PC-9 (cell line): ENCODE data around the gene ADIPOR1. TPM values are rescaled to one million over a fixed set of nuclear protein-coding genes. Genes with fewer than 3 reads are reported as not detected.
A peak's percentile ranks its signal among the peaks of the same experiment; 100 is the strongest.

Source experiments
- BruUV-seq: library from RNA; stranded (reverse); fragments of 400-500 nt; replicated peaks from 2 replicates; lab custom pipeline; 2021; lab: Mats Ljungman, UMichigan
- CTCF ChIA-PET: fragments of 300-600 bp; sonication (Branson Sonifier 250); formaldehyde crosslinking; loops from one replicate; lab custom pipeline; 2022; ENCODE audit warnings: antibody characterized with exemption; lab: Charles Lee
- POLR2A ChIA-PET: fragments of 300-600 bp; sonication (Branson Sonifier 250); formaldehyde crosslinking; loops from one replicate; lab custom pipeline; 2022; ENCODE audit warnings: antibody characterized with exemption; ENCODE audit not compliant: unreplicated experiment; lab: Charles Lee
- DNase-seq, 2 experiments: peaks; one replicate each; pipeline versions ENCODE4 v3.0.0 to v3.0.0-alpha.2; 2015 to 2022; ENCODE audit warnings: mixed read lengths in 1 of 2
- H2AFZ ChIP-seq: fragments of 200-600 bp; sonication (generic); 2 replicates; pipeline ENCODE4 v1.8.1; 2017; ENCODE audit warnings: antibody characterized with exemption
- H3F3A ChIP-seq: fragments of 200-600 bp; sonication (generic); 2 replicates; pipeline ENCODE4 v1.8.1; 2017; ENCODE audit warnings: antibody characterized with exemption, mild to moderate bottlenecking, low read depth; ENCODE audit not compliant: insufficient read depth
- H3K27ac ChIP-seq: fragments of 200-600 bp; sonication (generic); 2 replicates; pipeline ENCODE4 v1.6.1; 2016; ENCODE audit warnings: mixed run types
- H3K27me3 ChIP-seq: fragments of 200-600 bp; sonication (generic); 2 replicates; pipeline ENCODE4 v1.6.1; 2016; ENCODE audit warnings: low read depth, mixed run types; ENCODE audit not compliant: insufficient read depth
- H3K36me3 ChIP-seq: fragments of 200-600 bp; sonication (generic); 2 replicates; pipeline ENCODE4 v1.6.1; 2016; ENCODE audit warnings: low read depth, mixed run types
- H3K4me1 ChIP-seq: fragments of 200-600 bp; sonication (generic); replicated peaks from 2 replicates; pipeline ENCODE4 v1.6.1; 2016; ENCODE audit warnings: mixed run types; ENCODE audit not compliant: insufficient read depth
- H3K4me2 ChIP-seq: fragments of 200-600 bp; sonication (generic); 2 replicates; pipeline ENCODE4 v1.6.1; 2017; ENCODE audit warnings: mixed run types
- H3K4me3 ChIP-seq: fragments of 200-600 bp; sonication (generic); 2 replicates; pipeline ENCODE4 v1.6.1; 2016; ENCODE audit warnings: mixed run types
- H3K79me2 ChIP-seq: fragments of 200-600 bp; sonication (generic); 2 replicates; pipeline ENCODE4 v1.6.1; 2017; ENCODE audit warnings: low read depth, mixed run types
- H3K9me2 ChIP-seq: fragments of 200-600 bp; sonication (generic); 2 replicates; pipeline ENCODE4 v1.8.1; 2017; ENCODE audit warnings: mild to moderate bottlenecking; ENCODE audit not compliant: insufficient read depth
- H3K9me3 ChIP-seq: fragments of 200-600 bp; sonication (generic); 2 replicates; pipeline ENCODE4 v1.8.1; 2016; ENCODE audit warnings: low read depth; ENCODE audit not compliant: insufficient read depth
- H4K20me1 ChIP-seq: fragments of 200-600 bp; sonication (generic); 2 replicates; pipeline ENCODE4 v1.8.1; 2017; ENCODE audit not compliant: insufficient read depth
- CTCF ChIP-seq: fragments of 200-600 bp; sonication (generic); conservative IDR thresholded peaks from 2 replicates; pipeline ENCODE4 v1.6.1; 2017; ENCODE audit warnings: mixed run types, antibody characterized with exemption, mild to moderate bottlenecking, moderate library complexity
- EZH2 ChIP-seq: fragments of 200-600 bp; sonication (generic); IDR thresholded peaks from 2 replicates; pipeline ENCODE4 v1.8.0; 2017; ENCODE audit warnings: antibody characterized with exemption, low read depth
- intact Hi-C: fragments of 100-400 bp; cut with micrococcal nuclease; formaldehyde crosslinking; loops from one replicate; pipeline ENCODE4 v1.10.0; 2022; ENCODE audit not compliant: unreplicated experiment
- total RNA-seq: library from RNA; stranded (reverse); gene quantifications from 2 replicates; pipeline ENCODE4 v1.2.3, GENCODE V29; 2021

The ADIPOR1 gene
- total RNA-seq, 1 experiment from 2014 or later = 102 TPM

- Histone ChIP-seq H3K27me3 (no peaks in the 10 kb centered on the region), H3K27ac (no peak overlapping the region), H3K79me2 (peaks cover 65% of the 10 kb centered on the region), H3K4me1 (peaks cover 13% of the 10 kb centered on the region), H4K20me1 (peaks cover 33% of the 10 kb centered on the region), H3K9me2 (no peaks in the 10 kb centered on the region), H2AFZ (no peak overlapping the region), H3K4me3 (no peak overlapping the region), H3K9me3 (no peaks in the 10 kb centered on the region), H3K4me2 (no peak overlapping the region), H3K36me3 (peaks cover 10% of the 10 kb centered on the region; the same call in 1 of the 2 replicates), H3F3A (no peaks in the 10 kb centered on the region)
- BruUV-seq = no TSS peak
- ChIA-PET CTCF (interaction anchor here (0.5 to 1.2 kb wide), 2 partner anchors 15 to 37 kb away, joined by 3 to 4 read pairs; no protein-coding TSS in a partner anchor), POLR2A (no interaction called here)
- DNase-seq = peak in 1 of 2 experiments; percentile 17
- no peak for TF ChIP-seq EZH2
- TF ChIP-seq CTCF = no peak
- intact Hi-C loops = no loop called here
These were observed 5.3 kb downstream of the ADIPOR1 start for GRCh38 chr1:202952818-202953217.

- Histone ChIP-seq H4K20me1 (peaks cover 30% of the 10 kb centered on the region), H2AFZ (no peak overlapping the region), H3K9me2 (no peaks in the 10 kb centered on the region), H3K9me3 (no peaks in the 10 kb centered on the region), H3K27ac (no peak overlapping the region), H3K4me3 (no peak overlapping the region), H3F3A (no peaks in the 10 kb centered on the region), H3K4me2 (no peak overlapping the region), H3K4me1 (peaks cover 11% of the 10 kb centered on the region), H3K27me3 (no peaks in the 10 kb centered on the region), H3K79me2 (peaks cover 58% of the 10 kb centered on the region), H3K36me3 (peaks cover 10% of the 10 kb centered on the region; the same call in 1 of the 2 replicates)
- intact Hi-C loops = no loop called here
- BruUV-seq = no TSS peak
- no peak for TF ChIP-seq CTCF
- no peak for TF ChIP-seq EZH2
- POLR2A ChIA-PET = no interaction called here
- no peak for DNase-seq
- CTCF ChIA-PET = interaction anchor here (1.2 kb wide), 1 partner anchor 16 kb away, joined by 3 read pairs; no protein-coding TSS in a partner anchor
These were observed 6.0 kb downstream of the ADIPOR1 start for GRCh38 chr1:202952099-202952498.

GRCh38 chr1:202951437-202951836 is 6.7 kb downstream of the ADIPOR1 start:
- no peak overlapping the region for H2AFZ ChIP-seq
- H3K9me3 ChIP-seq = no peaks in the 10 kb centered on the region
- ChIA-PET CTCF (no interaction called here), POLR2A (no interaction called here)
- H3F3A ChIP-seq = peaks cover 2% of the 10 kb centered on the region; the same call in 1 of the 2 replicates
- H3K79me2 ChIP-seq = peaks cover 52% of the 10 kb centered on the region
- H4K20me1 ChIP-seq = peaks cover 24% of the 10 kb centered on the region
- no peaks in the 10 kb centered on the region for H3K27me3 ChIP-seq
- no peak overlapping the region for H3K27ac ChIP-seq
- intact Hi-C loops = no loop called here
- no peaks in the 10 kb centered on the region for H3K9me2 ChIP-seq
- DNase-seq = no peak
- no peak for TF ChIP-seq CTCF
- no peak for TF ChIP-seq EZH2
- BruUV-seq = no TSS peak
- H3K4me1 ChIP-seq = peaks cover 5% of the 10 kb centered on the region; the same call in 1 of the 2 replicates
- H3K4me3 ChIP-seq = no peak overlapping the region
- peaks cover 10% of the 10 kb centered on the region; the same call in 1 of the 2 replicates for H3K36me3 ChIP-seq
- H3K4me2 ChIP-seq = no peak overlapping the region
